MM.1S (cell line): ENCODE data around the gene GNG11.

Source experiments
- DNase-seq: peaks from one replicate; pipeline ENCODE4 v3.0.0-alpha.2; 2015
- H2AFZ ChIP-seq: fragments of 300-600 bp; sonication (generic); 2 replicates; pipeline ENCODE4 v1.6.0; 2016; ENCODE audit warnings: antibody characterized with exemption, low read length
- H3F3A ChIP-seq: fragments of 300-600 bp; sonication (generic); 2 replicates; pipeline ENCODE4 v1.6.1; 2016; ENCODE audit warnings: mild to moderate bottlenecking, antibody characterized with exemption, low read length, moderate library complexity, mixed read lengths; ENCODE audit not compliant: insufficient read depth
- H3K27ac ChIP-seq: fragments of 300-600 bp; sonication (generic); 2 replicates; pipeline ENCODE4 v1.5.1; 2016; ENCODE audit warnings: mild to moderate bottlenecking, low read length
- H3K27me3 ChIP-seq: fragments of 300-600 bp; sonication (generic); replicated peaks from 2 replicates; pipeline ENCODE4 v1.6.0; 2016; ENCODE audit warnings: low read length; ENCODE audit not compliant: insufficient read depth
- H3K36me3 ChIP-seq: fragments of 300-600 bp; sonication (generic); replicated peaks from 2 replicates; pipeline ENCODE4 v1.6.1; 2016; ENCODE audit warnings: mild to moderate bottlenecking, low read length, mixed read lengths; ENCODE audit not compliant: insufficient read depth
- H3K4me1 ChIP-seq: fragments of 300-600 bp; sonication (generic); 2 replicates; pipeline ENCODE4 v1.6.1; 2016; ENCODE audit warnings: low read length, mixed read lengths
- H3K4me2 ChIP-seq: fragments of 300-600 bp; sonication (generic); 2 replicates; pipeline ENCODE4 v1.6.0; 2016; ENCODE audit warnings: low read depth, low read length
- H3K4me3 ChIP-seq: fragments of 300-600 bp; sonication (generic); 2 replicates; pipeline ENCODE4 v1.5.1; 2016; ENCODE audit warnings: low read length, mixed read lengths
- H3K79me2 ChIP-seq: fragments of 300-600 bp; sonication (generic); 2 replicates; pipeline ENCODE4 v1.6.1; 2016; ENCODE audit warnings: mixed run types, low read length, mixed read lengths
- H3K9ac ChIP-seq: fragments of 300-600 bp; sonication (generic); 2 replicates; pipeline ENCODE4 v1.6.1; 2016; ENCODE audit warnings: low read length, mixed read lengths
- H3K9me2 ChIP-seq: fragments of 300-600 bp; sonication (generic); replicated peaks from 2 replicates; pipeline ENCODE4 v1.6.1; 2016; ENCODE audit warnings: mild to moderate bottlenecking, low read length, mixed read lengths; ENCODE audit not compliant: insufficient read depth
- H3K9me3 ChIP-seq: fragments of 300-600 bp; sonication (generic); replicated peaks from 2 replicates; pipeline ENCODE4 v1.6.1; 2016; ENCODE audit warnings: mild to moderate bottlenecking, low read length, mixed read lengths; ENCODE audit not compliant: insufficient read depth
- H4K20me1 ChIP-seq: fragments of 300-600 bp; sonication (generic); 2 replicates; pipeline ENCODE4 v1.6.1; 2016; ENCODE audit warnings: mild to moderate bottlenecking, low read length, moderate library complexity, mixed read lengths; ENCODE audit not compliant: insufficient read depth
- EZH2 ChIP-seq: fragments of 300-600 bp; sonication (generic); optimal IDR thresholded peaks from 2 replicates; pipeline ENCODE3; 2017; ENCODE audit warnings: low read depth, mild to moderate bottlenecking, antibody characterized with exemption, low read length, mixed read lengths
- EZH2phosphoT487 ChIP-seq: fragments of 300-600 bp; sonication (generic); IDR thresholded peaks from 2 replicates; pipeline ENCODE4 v1.6.1; 2018; ENCODE audit warnings: antibody characterized with exemption, low read length
- TF ChIP-seq, protein P1 (sequence below): fragments of 300-600 bp; sonication (generic); IDR thresholded peaks from 2 replicates; pipeline ENCODE4 v1.5.1; 2016; ENCODE audit warnings: antibody characterized with exemption, low read length, mixed read lengths

GNG11 gene

GRCh38 chr7:93879356-93879755 lies 42.2 kb upstream of the GNG11 start:
- Histone ChIP-seq H2AFZ (no peak overlapping the region), H3K36me3 (no peaks in the 10 kb centered on the region), H3F3A (no peaks in the 10 kb centered on the region), H3K4me1 (no peaks in the 10 kb centered on the region), H3K4me2 (no peak overlapping the region), H3K9ac (no peak overlapping the region), H3K9me2 (no peaks in the 10 kb centered on the region), H3K79me2 (no peaks in the 10 kb centered on the region), H3K9me3 (no peaks in the 10 kb centered on the region), H3K4me3 (no peak overlapping the region), H4K20me1 (no peaks in the 10 kb centered on the region), H3K27ac (no peak overlapping the region), H3K27me3 (no peaks in the 10 kb centered on the region)
- TF ChIP-seq, protein P1, sequence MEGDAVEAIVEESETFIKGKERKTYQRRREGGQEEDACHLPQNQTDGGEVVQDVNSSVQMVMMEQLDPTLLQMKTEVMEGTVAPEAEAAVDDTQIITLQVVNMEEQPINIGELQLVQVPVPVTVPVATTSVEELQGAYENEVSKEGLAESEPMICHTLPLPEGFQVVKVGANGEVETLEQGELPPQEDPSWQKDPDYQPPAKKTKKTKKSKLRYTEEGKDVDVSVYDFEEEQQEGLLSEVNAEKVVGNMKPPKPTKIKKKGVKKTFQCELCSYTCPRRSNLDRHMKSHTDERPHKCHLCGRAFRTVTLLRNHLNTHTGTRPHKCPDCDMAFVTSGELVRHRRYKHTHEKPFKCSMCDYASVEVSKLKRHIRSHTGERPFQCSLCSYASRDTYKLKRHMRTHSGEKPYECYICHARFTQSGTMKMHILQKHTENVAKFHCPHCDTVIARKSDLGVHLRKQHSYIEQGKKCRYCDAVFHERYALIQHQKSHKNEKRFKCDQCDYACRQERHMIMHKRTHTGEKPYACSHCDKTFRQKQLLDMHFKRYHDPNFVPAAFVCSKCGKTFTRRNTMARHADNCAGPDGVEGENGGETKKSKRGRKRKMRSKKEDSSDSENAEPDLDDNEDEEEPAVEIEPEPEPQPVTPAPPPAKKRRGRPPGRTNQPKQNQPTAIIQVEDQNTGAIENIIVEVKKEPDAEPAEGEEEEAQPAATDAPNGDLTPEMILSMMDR = no peak
- TF ChIP-seq EZH2 (no peak), EZH2phosphoT487 (no peak)
- no peak for DNase-seq

GRCh38 chr7:93882468-93882867 lies 39.1 kb upstream of the GNG11 start:
- TF ChIP-seq, protein P1 = no peak
- TF ChIP-seq EZH2phosphoT487 (no peak), EZH2 (no peak)
- Histone ChIP-seq H3K36me3 (no peaks in the 10 kb centered on the region), H3K27ac (no peak overlapping the region), H3K9ac (no peak overlapping the region), H3K4me1 (no peaks in the 10 kb centered on the region), H3K79me2 (no peaks in the 10 kb centered on the region), H3K9me3 (no peaks in the 10 kb centered on the region), H3K4me2 (no peak overlapping the region), H2AFZ (no peak overlapping the region), H4K20me1 (no peaks in the 10 kb centered on the region), H3K9me2 (no peaks in the 10 kb centered on the region), H3F3A (no peaks in the 10 kb centered on the region), H3K27me3 (no peaks in the 10 kb centered on the region), H3K4me3 (no peak overlapping the region)
- DNase-seq = no peak

DNA sequence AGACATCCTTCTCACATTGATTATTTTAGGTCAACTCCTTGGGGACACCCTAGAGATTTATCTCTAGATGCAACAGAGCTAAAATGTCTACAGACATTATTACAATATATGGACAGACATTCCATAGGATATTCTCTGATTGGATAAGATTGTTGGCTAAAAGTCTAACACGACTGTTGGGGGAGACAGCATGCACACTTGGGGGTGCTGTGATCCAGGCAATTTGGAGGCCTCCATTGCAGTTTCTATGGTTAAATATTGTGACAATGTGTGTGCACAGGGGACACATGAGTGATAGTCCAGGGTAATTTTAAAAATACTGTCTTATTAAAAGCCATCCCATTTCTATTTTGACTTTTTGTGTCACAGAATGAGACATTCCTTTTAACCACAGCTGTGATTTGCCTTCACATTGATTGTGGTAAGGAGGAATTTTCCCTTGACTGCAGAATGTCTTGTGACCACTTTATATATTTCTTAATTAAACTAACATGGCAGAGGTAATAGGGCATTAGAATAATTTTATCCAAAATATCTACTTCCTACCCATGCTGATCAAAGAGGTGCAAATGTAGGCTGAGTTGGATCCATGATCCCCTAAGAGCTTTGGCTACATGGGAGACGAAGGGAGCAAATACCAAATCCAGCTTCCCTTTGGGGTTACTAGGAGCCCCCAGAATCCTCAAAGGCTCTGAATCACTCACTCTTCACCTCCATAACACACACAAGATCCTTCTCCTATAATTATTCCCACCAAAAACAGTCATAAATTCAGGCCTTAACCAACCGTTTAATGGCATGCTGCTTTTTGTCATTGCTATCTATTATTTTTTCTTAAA lies 38.2 kb upstream of the GNG11 start:
- Histone ChIP-seq H3K36me3 (no peaks in the 10 kb centered on the region), H3K4me2 (no peak overlapping the region), H2AFZ (no peak overlapping the region), H3K9ac (no peak overlapping the region), H3F3A (no peaks in the 10 kb centered on the region), H3K4me3 (no peak overlapping the region), H3K9me3 (no peaks in the 10 kb centered on the region), H3K79me2 (no peaks in the 10 kb centered on the region), H3K27me3 (no peaks in the 10 kb centered on the region), H3K4me1 (no peaks in the 10 kb centered on the region), H3K9me2 (no peaks in the 10 kb centered on the region), H3K27ac (no peak overlapping the region), H4K20me1 (no peaks in the 10 kb centered on the region)
- TF ChIP-seq EZH2phosphoT487 (no peak), EZH2 (no peak)
- TF ChIP-seq, protein P1 = no peak
- no peak for DNase-seq
